Trophoblast cell (in vitro differentiated cells and primary cell): ENCODE results near the gene F5.
"Not testable (repeated sequence)": the region's sequence is repeated elsewhere in the genome, so short reads cannot be mapped to it uniquely, and the experiment has no call there.

ENCODE experiments used
- DNase-seq, 2 donors: peaks; one replicate each; pipeline ENCODE4 v3.0.0-alpha.2; 2016
- H2AFZ ChIP-seq: 2 replicates; pipeline ENCODE4 v1.6.1; 2013; ENCODE audit warnings: low read length, moderate library complexity, mild to moderate bottlenecking; ENCODE audit not compliant: insufficient read depth, poor library complexity
- H2AK5ac ChIP-seq: 2 replicates; pipeline ENCODE4 v1.6.1; 2013; ENCODE audit warnings: mild to moderate bottlenecking, low read length
- H2BK120ac ChIP-seq: 2 replicates; pipeline ENCODE4 v1.6.1; 2013; ENCODE audit warnings: low read length, mild to moderate bottlenecking, moderate library complexity; ENCODE audit not compliant: insufficient read depth, poor library complexity
- H2BK12ac ChIP-seq: 2 replicates; pipeline ENCODE4 v1.6.1; 2013; ENCODE audit warnings: mild to moderate bottlenecking, low read length, moderate library complexity
- H2BK5ac ChIP-seq: 2 replicates; pipeline ENCODE4 v1.6.1; 2013; ENCODE audit warnings: low read length, low read depth, moderate library complexity, mild to moderate bottlenecking; ENCODE audit not compliant: poor library complexity
- H3K14ac ChIP-seq: 2 replicates; pipeline ENCODE4 v1.6.1; 2013; ENCODE audit warnings: mild to moderate bottlenecking, low read length
- H3K18ac ChIP-seq: 2 replicates; pipeline ENCODE4 v1.6.1; 2013; ENCODE audit warnings: mild to moderate bottlenecking, low read length
- H3K23ac ChIP-seq: 2 replicates; pipeline ENCODE4 v1.6.1; 2013; ENCODE audit warnings: low read length
- H3K27ac ChIP-seq: 2 replicates; pipeline ENCODE4 v1.5.1; 2013; ENCODE audit warnings: low read depth, mild to moderate bottlenecking, inconsistent platforms, low read length, moderate library complexity
- H3K27me3 ChIP-seq: 2 replicates; pipeline ENCODE4 v1.6.1; 2013; ENCODE audit warnings: inconsistent platforms, mild to moderate bottlenecking, low read length, moderate library complexity; ENCODE audit not compliant: insufficient read depth
- H3K36me3 ChIP-seq, 2 experiments: 1 replicate in 1 of 2; 2 replicates in 1 of 2; pipeline ENCODE4 v1.6.1; 2013; ENCODE audit warnings: low read length in 2 of 2, mild to moderate bottlenecking in 2 of 2, moderate library complexity in 1 of 2; ENCODE audit not compliant: insufficient read depth in 2 of 2, control insufficient read depth in 1 of 2
- H3K4ac ChIP-seq: 2 replicates; pipeline ENCODE4 v1.6.1; 2013; ENCODE audit warnings: low read depth, mild to moderate bottlenecking, low read length, moderate library complexity
- H3K4me1 ChIP-seq, 2 experiments: 1 replicate in 1 of 2; 2 replicates in 1 of 2; pipeline ENCODE4 v1.6.1; 2013; ENCODE audit warnings: low read length in 2 of 2, mild to moderate bottlenecking in 2 of 2, moderate library complexity in 1 of 2; ENCODE audit not compliant: insufficient read depth in 2 of 2, control insufficient read depth in 1 of 2
- H3K4me2 ChIP-seq: 2 replicates; pipeline ENCODE4 v1.6.1; 2013; ENCODE audit warnings: inconsistent platforms, mild to moderate bottlenecking, low read length, moderate library complexity
- H3K4me3 ChIP-seq: 2 replicates; pipeline ENCODE4 v1.5.1; 2013; ENCODE audit warnings: mild to moderate bottlenecking, low read depth, low read length, inconsistent platforms
- H3K79me1 ChIP-seq: one replicate; pipeline ENCODE4 v1.6.1; 2013; ENCODE audit warnings: low read length
- H3K79me2 ChIP-seq: 2 replicates; pipeline ENCODE4 v1.6.1; 2013; ENCODE audit warnings: low read length, mild to moderate bottlenecking; ENCODE audit not compliant: control insufficient read depth, insufficient read depth, poor library complexity
- H3K9ac ChIP-seq: 2 replicates; pipeline ENCODE4 v1.6.1; 2013; ENCODE audit warnings: mild to moderate bottlenecking, low read length
- H3K9me3 ChIP-seq: 2 replicates; pipeline ENCODE4 v1.6.1; 2013; ENCODE audit warnings: low read depth, mild to moderate bottlenecking, control low read depth, inconsistent platforms, low read length; ENCODE audit not compliant: insufficient read depth
- H4K12ac ChIP-seq: 2 replicates; pipeline ENCODE4 v1.6.1; 2013; ENCODE audit warnings: low read depth, mild to moderate bottlenecking, low read length, moderate library complexity
- H4K8ac ChIP-seq: 2 replicates; pipeline ENCODE4 v1.6.1; 2013; ENCODE audit warnings: low read depth, mild to moderate bottlenecking, low read length, moderate library complexity
- H4K91ac ChIP-seq: one replicate; pipeline ENCODE4 v1.6.1; 2013; ENCODE audit warnings: low read depth, mild to moderate bottlenecking, low read length, moderate library complexity
- WGBS: extraction: QIAGEN DNeasy Blood & Tissue Kit; methylation state at CpG from one replicate; pipeline ENCODE4 v1.1.7; 2013; ENCODE audit warnings: missing lambda C conversion rate; ENCODE audit not compliant: insufficient read length, insufficient coverage; ENCODE audit errors: extremely low coverage; 5-methylcytosine and 5-hydroxymethylcytosine counted together

The F5 gene

DNA sequence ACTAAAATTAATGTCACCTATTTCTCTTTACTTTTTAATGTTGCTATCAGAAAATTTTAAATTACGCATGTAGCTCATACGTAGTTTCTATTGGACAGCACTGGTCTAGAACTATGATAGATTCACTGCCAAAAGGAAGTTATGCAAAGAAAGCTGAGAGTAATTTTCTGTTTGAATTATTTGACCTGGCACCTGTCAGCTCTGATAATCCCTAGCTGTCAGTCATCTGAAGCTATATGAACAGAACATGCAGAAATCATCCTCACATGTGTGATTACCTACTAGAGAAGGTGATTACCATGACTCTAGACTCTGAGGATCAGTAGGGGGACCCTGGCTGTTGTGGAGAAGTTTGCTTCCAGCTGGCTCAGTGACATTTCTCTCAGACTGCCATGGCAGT is 40.8 kb downstream of the F5 start:
- no peak overlapping the region for H4K12ac ChIP-seq
- H3K79me1 ChIP-seq, result no peaks in the 10 kb centered on the region
- H2AK5ac ChIP-seq, result no peak overlapping the region
- no peaks in the 10 kb centered on the region for H3K4me1 ChIP-seq
- H3K4me3 ChIP-seq, result no peak overlapping the region
- H3K79me2 ChIP-seq, result no peaks in the 10 kb centered on the region
- H2BK120ac ChIP-seq, result no peak overlapping the region
- H3K23ac ChIP-seq, result no peak overlapping the region
- H3K9ac ChIP-seq, result no peak overlapping the region
- no peak overlapping the region for H2BK12ac ChIP-seq
- H3K9me3 ChIP-seq, result no peaks in the 10 kb centered on the region
- no peaks in the 10 kb centered on the region for H3K36me3 ChIP-seq
- H2BK5ac ChIP-seq, result no peak overlapping the region
- no peak overlapping the region for H3K18ac ChIP-seq
- H3K14ac ChIP-seq, result no peak overlapping the region
- H2AFZ ChIP-seq, result no peak overlapping the region
- no peak overlapping the region for H3K27ac ChIP-seq
- H3K27me3 ChIP-seq, result no peaks in the 10 kb centered on the region
- WGBS, result no CpG with 5 or more reads among the region's 2 CpGs
- no peak overlapping the region for H4K91ac ChIP-seq
- no peak for DNase-seq
- no peak overlapping the region for H3K4ac ChIP-seq
- no peak overlapping the region for H4K8ac ChIP-seq
- no peak overlapping the region for H3K4me2 ChIP-seq

DNA sequence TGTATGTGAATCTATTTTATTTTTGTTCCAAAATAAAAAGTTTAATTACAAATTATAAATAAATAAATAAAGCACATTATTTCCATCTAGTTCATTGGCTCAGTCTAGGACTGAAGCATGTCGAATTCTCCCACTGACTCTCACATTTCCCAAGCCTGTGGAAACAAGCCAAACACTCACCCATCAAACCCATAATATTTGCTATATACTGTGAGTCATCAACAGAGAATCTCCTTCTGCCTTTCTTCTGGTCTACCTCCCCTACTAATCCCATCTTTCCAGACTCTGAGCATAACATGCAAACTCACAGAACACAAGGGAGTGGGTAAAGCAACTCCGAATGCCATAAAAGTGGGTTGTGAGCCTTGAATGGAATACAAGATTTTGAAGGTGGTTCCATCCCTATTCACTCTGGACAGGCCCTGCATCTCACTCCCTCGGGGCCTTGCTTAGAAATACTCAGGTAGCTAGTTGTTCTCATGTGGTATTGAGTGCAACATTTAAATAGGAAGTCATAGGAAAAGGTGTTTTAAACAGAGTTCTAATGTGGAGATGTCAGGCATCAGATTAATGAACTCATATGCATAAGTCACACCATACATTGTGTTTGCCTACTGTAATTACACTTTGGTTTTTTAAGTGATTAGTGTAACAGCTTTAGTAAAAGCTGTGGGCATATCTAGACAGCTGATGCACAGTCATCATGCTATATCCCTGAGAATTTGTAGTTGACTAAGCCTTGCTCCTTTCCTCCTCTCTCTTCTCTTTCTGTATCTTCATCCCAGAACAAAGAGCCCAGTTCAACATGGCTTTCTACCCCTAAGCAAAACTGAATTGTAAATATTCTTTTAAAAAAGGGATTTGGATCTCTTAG is 47.0 kb downstream of the F5 start:
- no peak overlapping the region for H4K12ac ChIP-seq
- no peak overlapping the region for H4K91ac ChIP-seq
- H3K4me3 ChIP-seq, result no peak overlapping the region
- H3K4me1 ChIP-seq, result peaks cover 3 to 4% of the 10 kb centered on the region in 2 experiments
- H2AK5ac ChIP-seq, result no peak overlapping the region
- no peak overlapping the region for H3K4me2 ChIP-seq
- H3K27me3 ChIP-seq, result no peaks in the 10 kb centered on the region
- H3K27ac ChIP-seq, result no peak overlapping the region
- H2AFZ ChIP-seq, result no peak overlapping the region
- no peaks in the 10 kb centered on the region for H3K79me2 ChIP-seq
- no peak overlapping the region for H3K23ac ChIP-seq
- H3K14ac ChIP-seq, result no peak overlapping the region
- H3K9ac ChIP-seq, result no peak overlapping the region
- no peak overlapping the region for H3K18ac ChIP-seq
- no peak overlapping the region for H4K8ac ChIP-seq
- WGBS, result no CpG with 5 or more reads among the region's 3 CpGs
- H2BK12ac ChIP-seq, result no peak overlapping the region
- DNase-seq, result no peak
- no peak overlapping the region for H3K4ac ChIP-seq
- H2BK5ac ChIP-seq, result no peak overlapping the region
- H3K79me1 ChIP-seq, result no peaks in the 10 kb centered on the region
- H3K9me3 ChIP-seq, result no peaks in the 10 kb centered on the region
- H2BK120ac ChIP-seq, result no peak overlapping the region
- H3K36me3 ChIP-seq, result no peaks in the 10 kb centered on the region

DNA sequence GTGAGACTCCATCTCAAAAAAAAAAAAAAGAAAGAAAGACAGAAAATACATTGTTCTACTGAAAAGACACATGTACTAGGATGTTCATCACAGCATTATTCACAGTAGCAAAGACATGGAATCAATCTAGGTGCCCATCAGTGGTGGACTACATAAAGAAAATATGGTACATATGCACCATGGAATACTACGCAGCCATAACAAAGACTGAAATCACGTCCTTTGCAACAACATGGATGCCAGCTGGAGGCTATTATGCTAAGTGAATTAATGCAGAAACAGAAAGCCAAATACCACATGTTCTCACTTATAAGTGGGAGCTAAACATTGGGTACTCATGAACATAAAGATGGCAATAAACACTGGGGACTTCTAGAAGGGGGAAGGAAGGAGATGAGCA is 51.6 kb downstream of the F5 start:
- no peak overlapping the region for H4K8ac ChIP-seq
- H3K27me3 ChIP-seq, result no peaks in the 10 kb centered on the region
- WGBS, result no CpG with 5 or more reads among the region's 2 CpGs

DNA sequence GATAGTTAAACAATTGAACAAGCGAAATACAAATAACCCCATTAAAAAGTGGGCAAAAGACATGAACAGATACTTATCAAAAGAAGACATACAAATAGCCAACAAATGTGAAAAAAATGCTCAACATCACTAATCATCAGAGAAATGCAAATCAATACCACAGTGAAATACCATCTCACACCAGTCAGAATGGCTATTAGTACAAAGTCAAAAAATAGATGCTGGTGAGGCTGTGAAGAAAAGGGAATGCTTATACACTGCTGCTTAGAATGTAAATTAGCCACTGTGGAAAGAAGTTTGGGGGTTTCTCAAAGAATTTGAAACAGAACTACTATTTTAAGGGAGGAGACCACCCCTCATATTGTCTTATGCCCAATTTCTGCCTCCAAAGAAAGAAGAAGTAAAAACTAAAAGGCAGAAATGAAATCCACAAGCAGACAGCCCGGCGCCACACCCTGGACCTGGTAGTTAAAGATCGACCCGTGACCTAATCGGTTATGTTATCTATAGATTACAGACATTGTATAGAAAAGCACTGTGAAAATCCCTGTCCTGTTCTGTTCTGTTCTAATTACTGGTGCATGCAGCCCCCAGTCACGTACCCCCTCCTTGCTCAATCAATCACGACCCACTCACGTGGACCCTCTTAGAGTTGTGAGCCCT is 52.6 kb downstream of the F5 start:
- H2AFZ ChIP-seq, H3K4me2 ChIP-seq, H2BK120ac ChIP-seq, H4K8ac ChIP-seq, H3K79me2 ChIP-seq, H2AK5ac ChIP-seq, H3K18ac ChIP-seq, H3K4me3 ChIP-seq, H3K9ac ChIP-seq, H3K4ac ChIP-seq, H3K14ac ChIP-seq, H3K36me3 ChIP-seq, H2BK12ac ChIP-seq, DNase-seq, H3K23ac ChIP-seq, H3K27me3 ChIP-seq, H3K27ac ChIP-seq, H3K4me1 ChIP-seq, H3K9me3 ChIP-seq, H4K91ac ChIP-seq, H4K12ac ChIP-seq, H3K79me1 ChIP-seq, H2BK5ac ChIP-seq: not testable (repeated sequence)
- no CpG with 5 or more reads among the region's 9 CpGs for WGBS

More for the DNA sequence above, 51.6 kb downstream of the F5 start:
- no peaks in the 10 kb centered on the region for H3K9me3 ChIP-seq
- no peak overlapping the region for H3K9ac ChIP-seq
- no peak overlapping the region for H3K27ac ChIP-seq
- H2BK120ac ChIP-seq, result no peak overlapping the region
- no peak overlapping the region for H4K91ac ChIP-seq
- H3K4me3 ChIP-seq, result no peak overlapping the region
- H2BK5ac ChIP-seq, result no peak overlapping the region
- H3K14ac ChIP-seq, result no peak overlapping the region
- no peak overlapping the region for H3K23ac ChIP-seq
- H4K12ac ChIP-seq, result no peak overlapping the region
- H3K79me1 ChIP-seq, result no peaks in the 10 kb centered on the region
- H2AFZ ChIP-seq, result no peak overlapping the region
- no peaks in the 10 kb centered on the region for H3K79me2 ChIP-seq
- no peaks in the 10 kb centered on the region for H3K36me3 ChIP-seq
- no peak overlapping the region for H3K4ac ChIP-seq
- H2BK12ac ChIP-seq, result no peak overlapping the region
- H3K4me1 ChIP-seq, result peaks cover 3 to 6% of the 10 kb centered on the region in 2 experiments
- no peak overlapping the region for H3K4me2 ChIP-seq
- H2AK5ac ChIP-seq, result no peak overlapping the region
- DNase-seq, result no peak
- no peak overlapping the region for H3K18ac ChIP-seq
